GM19043 (cell line): ENCODE results near the gene GALNT11.

ENCODE experiments used
- ATAC-seq: cut with Tn5 transposase; IDR thresholded peaks from one replicate; pipeline ENCODE4 v1.9.1; 2021; ENCODE audit warnings: low read depth; ENCODE audit not compliant: unreplicated experiment

The GALNT11 gene

DNA sequence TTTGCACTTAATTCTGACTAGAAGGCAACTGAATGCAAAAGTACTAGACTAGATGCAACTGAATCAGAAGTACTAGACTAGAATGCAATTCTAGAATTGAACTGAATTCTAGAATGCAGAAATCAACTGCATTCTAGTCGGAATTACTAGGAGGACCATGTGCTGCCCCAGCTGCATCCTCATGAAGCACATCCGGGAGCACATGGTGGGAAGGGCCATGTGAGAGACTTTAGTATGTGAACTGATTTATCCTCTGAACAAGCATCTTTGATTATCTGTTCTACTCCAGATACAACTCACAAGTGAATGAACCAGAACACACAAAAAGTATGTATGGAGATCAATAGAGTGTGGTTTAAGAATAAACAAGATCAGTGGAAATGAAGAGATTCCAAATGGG, 115.1 kb downstream of the GALNT11 start:
- no peak for ATAC-seq

GRCh38 chr7:152142976-152143595, 117.6 kb downstream of the GALNT11 start:
- no peak for ATAC-seq

GRCh38 chr7:152144557-152145245, 119.2 kb downstream of the GALNT11 start:
- ATAC-seq: no peak

DNA sequence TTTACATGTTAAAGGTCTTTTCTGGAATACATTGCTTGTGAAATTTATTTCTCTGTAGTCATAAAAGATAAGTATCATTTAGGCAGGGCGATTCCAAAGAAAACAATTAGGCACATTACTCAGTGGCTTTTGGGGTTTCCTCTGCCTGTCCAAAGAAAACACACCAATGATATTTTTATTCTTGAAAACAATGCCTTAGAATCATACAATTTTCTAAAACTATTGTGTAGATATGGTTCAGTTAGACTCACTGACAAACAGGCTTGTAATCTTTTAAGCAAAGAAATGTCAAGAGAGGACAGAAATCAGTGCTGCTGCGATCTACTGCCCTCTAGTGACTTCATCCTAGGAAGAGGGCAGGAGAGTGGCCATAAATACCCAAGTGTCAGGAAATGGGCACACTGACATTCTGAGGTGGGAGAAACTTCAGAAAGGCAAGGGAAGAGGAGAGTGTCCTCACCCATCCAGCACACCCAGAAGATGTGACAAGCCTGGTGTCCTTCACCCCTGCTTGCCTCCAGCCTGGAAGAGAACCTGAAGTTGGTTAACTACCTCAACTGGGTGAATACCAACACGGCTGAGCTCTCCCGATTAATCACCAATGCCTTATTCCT, 120.5 kb downstream of the GALNT11 start:
- no peak for ATAC-seq

- no peak for ATAC-seq
These were observed 123.2 kb downstream of the GALNT11 start for GRCh38 chr7:152148706-152149105.

DNA sequence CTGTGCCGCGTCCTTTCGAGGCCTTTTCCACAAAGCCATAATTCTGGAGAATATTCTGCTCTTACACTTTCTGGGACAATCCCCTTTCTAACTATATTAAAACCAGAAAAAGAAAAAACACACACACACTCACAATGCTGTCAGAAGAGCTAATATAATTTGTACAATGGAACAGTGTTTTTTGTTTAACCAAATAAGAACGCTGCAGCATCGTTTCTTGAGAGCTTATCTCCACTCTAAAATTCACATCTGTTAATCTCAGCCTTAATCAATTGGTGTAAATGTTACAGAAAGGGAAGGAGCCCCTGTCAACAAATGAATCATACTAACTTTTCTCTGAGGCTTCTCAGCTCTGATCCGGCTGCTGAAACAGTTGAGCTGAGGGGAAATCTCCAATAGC, 123.9 kb downstream of the GALNT11 start:
- ATAC-seq: no peak

GRCh38 chr7:152152267-152152666, 126.8 kb downstream of the GALNT11 start:
- no peak for ATAC-seq

DNA sequence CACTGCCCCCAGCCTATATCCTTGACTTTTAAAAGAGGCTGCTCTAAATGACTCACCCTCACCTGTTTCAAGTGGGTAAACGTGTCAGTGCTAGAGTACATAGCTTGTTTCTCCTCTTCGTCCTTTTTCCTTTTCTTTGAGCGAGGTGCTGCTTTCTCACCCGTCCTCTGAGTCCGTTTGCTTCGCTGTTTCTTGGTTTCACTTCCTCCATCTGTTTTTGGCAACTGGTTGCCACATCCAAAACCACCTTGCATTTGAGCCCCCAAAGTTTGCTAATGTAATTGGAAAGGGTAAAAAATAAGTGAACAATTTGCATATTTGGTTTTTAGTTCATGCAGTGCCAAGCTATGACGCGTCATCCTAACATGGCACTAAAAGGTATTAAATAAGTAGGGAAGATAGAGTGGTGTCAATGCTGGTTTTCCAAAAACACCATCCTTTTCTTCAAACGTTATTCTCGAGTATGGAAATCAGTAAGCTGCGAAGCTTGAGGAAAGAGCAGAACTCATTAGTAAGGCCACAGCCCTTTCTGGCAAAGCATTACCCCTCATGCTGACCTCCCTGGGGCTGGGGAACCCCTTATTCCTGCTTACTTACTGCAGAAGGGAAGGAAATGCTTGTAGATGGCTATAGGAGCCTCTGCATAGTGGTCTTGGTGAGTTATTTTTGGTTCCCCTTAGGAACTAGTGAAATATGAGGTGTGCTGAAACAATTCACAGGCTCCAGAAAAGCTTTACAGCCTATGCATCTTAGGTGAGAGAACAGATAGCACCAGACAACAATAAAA, 133.5 kb downstream of the GALNT11 start:
- peak; percentile 90 for ATAC-seq

DNA sequence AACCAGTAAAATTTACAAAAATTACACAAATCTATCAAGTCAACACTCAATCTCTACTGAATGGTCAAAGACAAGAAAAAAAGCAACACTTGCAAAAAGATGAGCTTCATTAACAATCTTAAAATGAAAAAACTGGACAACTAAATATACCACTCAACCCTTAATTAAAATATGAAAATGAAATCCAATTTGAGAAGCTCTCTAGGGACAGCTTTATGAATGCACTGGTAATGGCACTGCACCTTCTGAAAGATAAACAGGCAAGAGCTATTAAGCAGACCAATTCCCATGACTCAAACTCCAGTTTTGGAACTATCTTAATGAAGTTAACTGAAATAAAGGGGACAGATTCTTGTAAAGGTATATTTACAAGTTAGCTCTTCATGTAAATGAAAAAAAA, 135.7 kb downstream of the GALNT11 start:
- ATAC-seq: no peak

DNA sequence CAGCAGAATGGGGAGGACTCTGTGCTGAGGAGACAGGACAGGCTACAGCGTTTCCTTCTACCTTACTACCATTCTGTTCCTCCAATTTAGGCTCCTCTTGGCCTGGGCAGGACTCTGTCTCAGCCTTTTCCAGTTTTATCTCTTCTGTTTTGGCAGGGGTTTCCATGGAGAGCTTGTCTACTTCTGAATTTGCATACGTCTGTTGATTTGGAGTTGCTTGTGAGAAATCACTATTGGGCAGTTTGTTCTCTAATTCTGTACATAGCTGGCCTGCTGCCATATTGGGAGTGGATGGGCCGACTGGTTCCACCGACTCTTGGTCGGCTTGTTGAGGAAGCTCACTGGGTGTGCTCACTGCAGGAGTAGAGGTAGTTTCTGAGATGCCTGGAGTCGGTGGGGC, 136.8 kb downstream of the GALNT11 start:
- no peak for ATAC-seq
